Body of pancreas (tissue), 4 donors: ENCODE measurements around the gene LYRM4. TPM values are rescaled to one million over a fixed set of nuclear protein-coding genes. Genes with fewer than 3 reads are reported as not detected.

Experiments
- ATAC-seq: fragments of 150-250 bp; one replicate; pipeline ENCODE4 v1.9.1; 2016
- DNase-seq, 4 donors: peaks; one replicate each; pipeline ENCODE4 v3.0.0-alpha.2; 2019
- H3K27ac ChIP-seq, 4 donors: fragments of 200-600 bp; sonication (generic); 1 replicate in 3 of 4; 2 replicates in 1 of 4; pipeline versions ENCODE4 v1.5.1 to v1.6.1; 2016 to 2019; ENCODE audit warnings: mild to moderate bottlenecking in 1 of 4, mixed read lengths in 1 of 4, moderate library complexity in 1 of 4
- H3K27me3 ChIP-seq, 2 donors: fragments of 200-600 bp; sonication (generic); one replicate each; pipeline ENCODE4 v1.6.0; 2016; ENCODE audit warnings: mild to moderate bottlenecking in 1 of 2
- H3K36me3 ChIP-seq, 2 donors: fragments of 200-600 bp; sonication (generic); replicated peaks in 1 of 2; 2 replicates each; pipeline ENCODE4 v1.5.1; 2016; ENCODE audit warnings: low read depth in 2 of 2; ENCODE audit not compliant: insufficient read depth in 1 of 2
- H3K4me1 ChIP-seq: fragments of 200-600 bp; sonication (generic); one replicate; pipeline ENCODE4 v1.6.0; 2016
- H3K4me3 ChIP-seq, 2 donors: fragments of 200-600 bp; sonication (generic); 1 replicate in 1 of 2; 2 replicates in 1 of 2; pipeline ENCODE4 v1.5.1; 2016 to 2019
- H3K9me3 ChIP-seq, 3 donors: fragments of 200-600 bp; sonication (generic); 1 replicate in 2 of 3; 2 replicates in 1 of 3; pipeline ENCODE4 v1.5.1; 2016
- POLR2A ChIP-seq, 3 donors: fragments of 450-650 bp; IDR thresholded peaks; one replicate each; pipeline ENCODE4 v1.6.1; 2016; ENCODE audit warnings: antibody characterized with exemption in 3 of 3, mild to moderate bottlenecking in 2 of 3
- WGBS, 2 donors: methylation state at CpG; one replicate each; pipeline ENCODE4 v1.1.5; 2017; 5-methylcytosine and 5-hydroxymethylcytosine counted together
- intact Hi-C: fragments of 100-400 bp; cut with DNase I; formaldehyde crosslinking; loops from one replicate; pipeline ENCODE4 v1.15.1; 2023
- total RNA-seq, 2 donors: library from RNA; depleted of rRNA; stranded (reverse); fragments of >200 nt; gene quantifications; one replicate each; pipeline ENCODE4 v1.1.0, GENCODE V29; 2016
- TF ChIP-seq, protein P1 (sequence below), 7 experiments: fragments of 450-650 bp in 4 of 7; fragments of 200-600 bp in 3 of 7; sonication (generic) in 3 of 7; IDR thresholded peaks; one replicate each; pipeline ENCODE4 v1.5.1; 2016 to 2019; ENCODE audit warnings: antibody characterized with exemption in 7 of 7

LYRM4 gene
- total RNA-seq, 2 donors from 2014 or later = 15.3 to 18.5 TPM

DNA sequence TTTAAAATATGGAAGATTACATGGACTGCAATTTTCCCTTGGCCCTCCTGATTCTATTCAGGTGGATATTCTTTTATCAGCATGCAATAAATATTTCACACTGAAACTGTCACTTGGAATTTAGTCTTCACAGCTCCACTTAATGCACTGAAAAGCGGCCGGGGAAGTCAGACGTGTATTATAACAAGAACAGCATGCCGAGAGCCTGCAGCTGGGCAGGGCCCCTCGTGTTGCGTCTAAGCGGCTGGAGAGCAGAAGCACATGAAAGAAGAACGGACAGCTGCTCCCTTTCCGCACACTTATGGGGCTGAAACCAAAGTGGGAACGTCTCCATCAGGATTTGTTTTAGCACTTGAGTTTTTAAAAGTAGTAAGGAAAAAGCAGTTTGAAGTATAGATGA is 57.2 kb downstream of the LYRM4 start:
- Histone ChIP-seq H3K27ac (no peak overlapping the region), H3K4me1 (peaks cover 20% of the 10 kb centered on the region), H3K4me3 (no peak overlapping the region), H3K9me3 (no peaks in the 10 kb centered on the region), H3K27me3 (no peaks in the 10 kb centered on the region), H3K36me3 (no peaks in the 10 kb centered on the region)
- TF ChIP-seq POLR2A (IDR thresholded peaks at IDR 0.05) = no peak
- TF ChIP-seq, protein P1, sequence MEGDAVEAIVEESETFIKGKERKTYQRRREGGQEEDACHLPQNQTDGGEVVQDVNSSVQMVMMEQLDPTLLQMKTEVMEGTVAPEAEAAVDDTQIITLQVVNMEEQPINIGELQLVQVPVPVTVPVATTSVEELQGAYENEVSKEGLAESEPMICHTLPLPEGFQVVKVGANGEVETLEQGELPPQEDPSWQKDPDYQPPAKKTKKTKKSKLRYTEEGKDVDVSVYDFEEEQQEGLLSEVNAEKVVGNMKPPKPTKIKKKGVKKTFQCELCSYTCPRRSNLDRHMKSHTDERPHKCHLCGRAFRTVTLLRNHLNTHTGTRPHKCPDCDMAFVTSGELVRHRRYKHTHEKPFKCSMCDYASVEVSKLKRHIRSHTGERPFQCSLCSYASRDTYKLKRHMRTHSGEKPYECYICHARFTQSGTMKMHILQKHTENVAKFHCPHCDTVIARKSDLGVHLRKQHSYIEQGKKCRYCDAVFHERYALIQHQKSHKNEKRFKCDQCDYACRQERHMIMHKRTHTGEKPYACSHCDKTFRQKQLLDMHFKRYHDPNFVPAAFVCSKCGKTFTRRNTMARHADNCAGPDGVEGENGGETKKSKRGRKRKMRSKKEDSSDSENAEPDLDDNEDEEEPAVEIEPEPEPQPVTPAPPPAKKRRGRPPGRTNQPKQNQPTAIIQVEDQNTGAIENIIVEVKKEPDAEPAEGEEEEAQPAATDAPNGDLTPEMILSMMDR (IDR thresholded peaks at IDR 0.05) = no peak
- ATAC-seq = no peak
- intact Hi-C loops = no loop called here
- DNase-seq = no peak
- WGBS, 2 donors = 87 to 91% methylated on average over 10 of the region's 10 CpGs

DNA sequence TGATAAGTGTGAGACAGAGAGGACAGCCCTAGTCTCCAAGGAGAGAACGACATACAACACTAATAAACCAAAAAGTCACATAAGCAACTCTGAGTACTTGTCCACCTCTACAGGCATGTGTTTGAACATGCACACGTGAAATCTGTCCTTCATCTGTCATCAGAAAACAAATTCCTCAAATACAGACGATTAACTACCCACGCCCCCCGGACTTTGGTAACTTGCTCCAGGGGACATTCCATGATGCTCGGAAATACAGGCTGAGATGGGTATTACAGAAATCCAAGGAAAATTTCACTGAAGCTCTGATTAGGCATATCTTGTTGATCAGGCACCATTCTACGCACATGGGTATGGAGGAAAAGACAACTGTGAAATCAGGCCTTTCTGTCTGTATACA is 57.8 kb downstream of the LYRM4 start:
- intact Hi-C loops = no loop called here
- Histone ChIP-seq H3K4me1 (peaks cover 20% of the 10 kb centered on the region), H3K9me3 (no peaks in the 10 kb centered on the region), H3K4me3 (no peak overlapping the region), H3K36me3 (no peaks in the 10 kb centered on the region), H3K27ac (no peak overlapping the region), H3K27me3 (no peaks in the 10 kb centered on the region)
- DNase-seq (no peak), ATAC-seq (no peak)
- no peak for TF ChIP-seq POLR2A (IDR thresholded peaks at IDR 0.05)
- TF ChIP-seq, protein P1 (IDR thresholded peaks at IDR 0.05) = no peak
- WGBS, 2 donors = 82 to 83% methylated on average over 7 of the region's 7 CpGs

GRCh38 chr6:5202206-5202605 is 58.5 kb downstream of the LYRM4 start:
- no peaks in the 10 kb centered on the region for H3K36me3 ChIP-seq
- H3K4me1 ChIP-seq = peaks cover 20% of the 10 kb centered on the region
- no peak overlapping the region for H3K4me3 ChIP-seq
- ATAC-seq (no peak), DNase-seq (no peak)
- intact Hi-C loops = no loop called here
- H3K27me3 ChIP-seq = no peaks in the 10 kb centered on the region
- H3K9me3 ChIP-seq = no peaks in the 10 kb centered on the region
- no peak for TF ChIP-seq POLR2A (IDR thresholded peaks at IDR 0.05)
- TF ChIP-seq, protein P1 (IDR thresholded peaks at IDR 0.05) = no peak
- H3K27ac ChIP-seq = no peak overlapping the region

- intact Hi-C loops = no loop called here
- H3K4me1 ChIP-seq = peaks cover 17% of the 10 kb centered on the region
- 92 to 97% methylated on average over 5 of the region's 5 CpGs for WGBS, 2 donors
- TF ChIP-seq, protein P1 (IDR thresholded peaks at IDR 0.05) = no peak
- H3K4me3 ChIP-seq = no peak overlapping the region
- ATAC-seq (no peak), DNase-seq (no peak)
- no peaks in the 10 kb centered on the region for H3K9me3 ChIP-seq
- no peak overlapping the region for H3K27ac ChIP-seq
- H3K27me3 ChIP-seq = no peaks in the 10 kb centered on the region
- H3K36me3 ChIP-seq = no peaks in the 10 kb centered on the region
These were observed 59.5 kb downstream of the LYRM4 start for GRCh38 chr6:5201271-5201670.

DNA sequence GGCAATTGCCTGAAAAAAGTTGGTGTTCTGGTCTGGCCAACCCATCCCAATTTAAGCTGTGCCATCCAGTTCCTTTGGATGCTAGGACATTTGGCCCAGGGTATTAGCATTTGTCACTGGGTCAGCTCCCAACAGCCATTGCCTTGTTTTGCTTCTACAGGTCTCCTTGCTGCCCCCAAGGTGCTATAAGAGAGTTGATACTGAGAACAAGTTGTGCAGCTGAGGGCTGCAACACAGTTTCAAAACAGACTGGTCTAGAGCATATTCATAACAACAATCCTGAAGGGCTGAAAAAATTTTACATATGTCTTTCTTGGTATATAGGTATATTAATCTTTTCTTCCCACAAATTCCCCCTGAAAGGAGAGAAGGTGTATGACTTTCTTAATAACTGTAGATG is 61.0 kb downstream of the LYRM4 start:
- intact Hi-C loops = no loop called here
- DNase-seq = no peak

More for the DNA sequence above, 61.0 kb downstream of the LYRM4 start:
- TF ChIP-seq POLR2A (IDR thresholded peaks at IDR 0.05) = no peak
- TF ChIP-seq, protein P1 (IDR thresholded peaks at IDR 0.05) = no peak
- H3K4me3 ChIP-seq = no peak overlapping the region
- H3K36me3 ChIP-seq = no peaks in the 10 kb centered on the region
- H3K4me1 ChIP-seq = peaks cover 1% of the 10 kb centered on the region
- no peaks in the 10 kb centered on the region for H3K9me3 ChIP-seq
- no peaks in the 10 kb centered on the region for H3K27me3 ChIP-seq
- H3K27ac ChIP-seq = no peak overlapping the region
- no peak for ATAC-seq
